HL-60 (cell line): ENCODE measurements around the gene PNLIPRP1.

Source experiments
- CTCF ChIP-seq: IDR thresholded peaks from one replicate; pipeline ENCODE4 v1.5.1; 2011; ENCODE audit warnings: low read length, control low read depth, inconsistent platforms; ENCODE audit not compliant: insufficient read depth
- POLR2AphosphoS5 ChIP-seq: IDR thresholded peaks from 2 replicates; pipeline ENCODE4 v1.6.1; 2012; ENCODE audit warnings: low read depth

- TF ChIP-seq CTCF (no peak), POLR2AphosphoS5 (no peak)
Measured at GRCh38 chr10:116589926-116590325, 833 bp upstream of the PNLIPRP1 start.
